Thoracic aorta (tissue), 2 donors: ENCODE results near the gene SUPT6H. TPM values are rescaled to one million over a fixed set of nuclear protein-coding genes. Genes with fewer than 3 reads are reported as not detected.
A peak's percentile ranks its signal among the peaks of the same experiment; 100 is the strongest.

Experiments
- ATAC-seq: fragments of 150-250 bp; one replicate; pipeline ENCODE4 v1.8.0; 2017; ENCODE audit warnings: low read depth; ENCODE audit not compliant: insufficient number of reproducible peaks, low FRiP score
- DNase-seq: peaks from one replicate; pipeline ENCODE4 v3.0.0-alpha.2; 2020; ENCODE audit warnings: low spot score
- H3K27ac ChIP-seq, 2 donors: fragments of 200-600 bp; sonication (generic); 1 replicate in 1 of 2; 2 replicates in 1 of 2; pipeline ENCODE4 v1.5.1; 2016; ENCODE audit warnings: mild to moderate bottlenecking in 2 of 2, moderate library complexity in 2 of 2
- H3K27me3 ChIP-seq: fragments of 200-600 bp; sonication (generic); replicated peaks from 2 replicates; pipeline ENCODE4 v1.6.0; 2016; ENCODE audit warnings: mild to moderate bottlenecking; ENCODE audit not compliant: insufficient read depth
- H3K36me3 ChIP-seq: fragments of 200-600 bp; sonication (generic); one replicate; pipeline ENCODE4 v1.5.1; 2016
- H3K4me1 ChIP-seq, 2 donors: fragments of 200-600 bp; sonication (generic); 1 replicate in 1 of 2; 2 replicates in 1 of 2; pipeline versions ENCODE4 v1.5.1 to v1.6.0; 2016; ENCODE audit warnings: low read depth in 2 of 2, mild to moderate bottlenecking in 1 of 2; ENCODE audit not compliant: control insufficient read depth in 1 of 2
- H3K4me3 ChIP-seq: fragments of 200-600 bp; sonication (generic); 2 replicates; pipeline ENCODE4 v1.5.1; 2016; ENCODE audit warnings: mild to moderate bottlenecking
- H3K9me3 ChIP-seq: fragments of 200-600 bp; sonication (generic); 2 replicates; pipeline ENCODE4 v1.5.1; 2016
- total RNA-seq, 2 donors: library from RNA; depleted of rRNA; stranded (reverse); fragments of >200 nt; gene quantifications; one replicate each; pipeline versions ENCODE4 v1.1.0 to v1.2.3, GENCODE V29; 2016
- TF ChIP-seq, protein P1 (sequence below): fragments of 200-600 bp; sonication (generic); IDR thresholded peaks from one replicate; pipeline ENCODE4 v1.5.1; 2019; ENCODE audit warnings: antibody characterized with exemption

SUPT6H gene
- total RNA-seq = 100 to 1,000 TPM in 1 of 2 donors, 10 to 100 TPM in 1; 45.6 to 133 TPM

DNA sequence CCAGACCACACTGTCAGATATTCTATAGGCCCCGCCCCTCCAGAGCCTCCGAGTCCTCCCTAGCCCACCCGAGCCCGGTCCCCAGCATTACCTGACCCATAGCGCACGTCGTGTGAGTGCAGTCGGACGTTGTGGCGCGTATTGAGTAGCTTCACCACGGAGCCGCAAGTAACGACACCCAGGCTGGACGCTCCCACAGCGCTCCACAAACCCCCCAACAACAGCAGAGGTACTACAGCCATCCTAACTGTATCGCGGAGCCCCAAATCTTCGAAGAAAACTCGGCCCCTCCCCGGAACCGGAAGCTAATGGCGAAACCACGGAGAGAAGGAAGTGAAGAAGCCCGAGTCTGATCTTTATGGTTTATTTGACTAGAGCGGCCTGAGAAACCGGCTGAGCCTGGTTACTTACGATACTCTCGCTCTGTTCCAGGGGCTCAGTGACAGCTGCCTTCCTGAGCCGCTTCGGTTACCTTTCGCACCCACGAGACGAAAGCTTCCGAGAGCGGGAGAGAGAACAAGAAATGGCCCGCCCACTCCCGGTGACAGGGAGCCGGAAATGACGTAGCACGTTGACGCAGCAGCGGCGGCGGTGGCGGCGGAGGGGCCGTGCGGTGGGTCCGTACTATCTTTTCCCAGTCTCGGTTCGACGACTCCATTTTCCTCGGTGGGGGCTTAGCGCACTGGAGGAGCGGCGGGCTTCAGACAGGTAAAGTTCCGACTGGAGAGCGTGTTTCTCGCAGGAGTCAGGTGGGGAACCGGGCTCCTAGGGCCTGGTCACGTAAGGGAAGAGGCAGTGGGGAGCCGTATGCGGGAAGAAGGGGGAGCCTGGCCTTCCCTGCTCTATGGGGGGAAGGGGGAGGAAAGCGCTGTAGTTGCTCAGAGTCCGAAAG lies at the start of gene SUPT6H, which contains the start of gene SDF2:
Gene SUPT6H, plus strand, starts transcription at position 571 of the 892 bp plus-strand sequence. CDS start 11,197 bp downstream, outside the sequence.
Gene SDF2, minus strand, starts transcription at position 272 of the 892 bp plus-strand sequence. Its CDS starts 30 bp downstream, at position 242.
- H3K27ac ChIP-seq = peak within 1 kb of the TSS; percentile 95 to 98
- H3K36me3 ChIP-seq = peaks cover 11% of the 10 kb centered on the region
- peak; percentile 76 for DNase-seq
- H3K9me3 ChIP-seq = no peaks in the 10 kb centered on the region
- peak within 1 kb of the TSS; percentile 81 for H3K4me3 ChIP-seq
- TF ChIP-seq, protein P1, sequence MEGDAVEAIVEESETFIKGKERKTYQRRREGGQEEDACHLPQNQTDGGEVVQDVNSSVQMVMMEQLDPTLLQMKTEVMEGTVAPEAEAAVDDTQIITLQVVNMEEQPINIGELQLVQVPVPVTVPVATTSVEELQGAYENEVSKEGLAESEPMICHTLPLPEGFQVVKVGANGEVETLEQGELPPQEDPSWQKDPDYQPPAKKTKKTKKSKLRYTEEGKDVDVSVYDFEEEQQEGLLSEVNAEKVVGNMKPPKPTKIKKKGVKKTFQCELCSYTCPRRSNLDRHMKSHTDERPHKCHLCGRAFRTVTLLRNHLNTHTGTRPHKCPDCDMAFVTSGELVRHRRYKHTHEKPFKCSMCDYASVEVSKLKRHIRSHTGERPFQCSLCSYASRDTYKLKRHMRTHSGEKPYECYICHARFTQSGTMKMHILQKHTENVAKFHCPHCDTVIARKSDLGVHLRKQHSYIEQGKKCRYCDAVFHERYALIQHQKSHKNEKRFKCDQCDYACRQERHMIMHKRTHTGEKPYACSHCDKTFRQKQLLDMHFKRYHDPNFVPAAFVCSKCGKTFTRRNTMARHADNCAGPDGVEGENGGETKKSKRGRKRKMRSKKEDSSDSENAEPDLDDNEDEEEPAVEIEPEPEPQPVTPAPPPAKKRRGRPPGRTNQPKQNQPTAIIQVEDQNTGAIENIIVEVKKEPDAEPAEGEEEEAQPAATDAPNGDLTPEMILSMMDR = no peak
- ATAC-seq = peak; percentile 87
- peaks cover 17 to 38% of the 10 kb centered on the region in 2 donors for H3K4me1 ChIP-seq
- no peaks in the 10 kb centered on the region for H3K27me3 ChIP-seq

DNA sequence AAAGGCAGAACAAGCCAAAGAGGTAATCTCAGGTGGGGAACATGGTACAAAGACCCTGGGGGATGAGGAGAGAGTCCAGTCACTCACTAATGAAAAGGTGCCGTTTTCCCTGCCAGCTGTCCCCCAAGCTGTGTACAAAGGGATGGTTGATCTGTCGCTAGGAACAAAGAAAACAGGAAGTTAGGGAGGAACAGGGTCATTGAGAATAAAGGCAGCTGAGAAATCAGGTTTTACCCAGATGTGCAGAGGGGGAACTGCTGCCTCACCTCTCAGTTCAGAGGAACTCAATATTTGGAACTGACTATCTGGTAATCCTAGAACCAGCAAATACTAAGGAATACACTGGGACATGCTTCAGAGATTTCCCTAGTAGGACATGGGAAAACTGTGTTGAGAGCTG lies 49.5 kb upstream of the SUPT6H start:
- Histone ChIP-seq H3K4me3 (no peak overlapping the region), H3K36me3 (peaks cover 20% of the 10 kb centered on the region), H3K9me3 (no peaks in the 10 kb centered on the region), H3K27me3 (no peaks in the 10 kb centered on the region), H3K4me1 (no peaks in the 10 kb centered on the region), H3K27ac (no peak overlapping the region)
- TF ChIP-seq, protein P1 = no peak
- ATAC-seq (no peak), DNase-seq (no peak)

DNA sequence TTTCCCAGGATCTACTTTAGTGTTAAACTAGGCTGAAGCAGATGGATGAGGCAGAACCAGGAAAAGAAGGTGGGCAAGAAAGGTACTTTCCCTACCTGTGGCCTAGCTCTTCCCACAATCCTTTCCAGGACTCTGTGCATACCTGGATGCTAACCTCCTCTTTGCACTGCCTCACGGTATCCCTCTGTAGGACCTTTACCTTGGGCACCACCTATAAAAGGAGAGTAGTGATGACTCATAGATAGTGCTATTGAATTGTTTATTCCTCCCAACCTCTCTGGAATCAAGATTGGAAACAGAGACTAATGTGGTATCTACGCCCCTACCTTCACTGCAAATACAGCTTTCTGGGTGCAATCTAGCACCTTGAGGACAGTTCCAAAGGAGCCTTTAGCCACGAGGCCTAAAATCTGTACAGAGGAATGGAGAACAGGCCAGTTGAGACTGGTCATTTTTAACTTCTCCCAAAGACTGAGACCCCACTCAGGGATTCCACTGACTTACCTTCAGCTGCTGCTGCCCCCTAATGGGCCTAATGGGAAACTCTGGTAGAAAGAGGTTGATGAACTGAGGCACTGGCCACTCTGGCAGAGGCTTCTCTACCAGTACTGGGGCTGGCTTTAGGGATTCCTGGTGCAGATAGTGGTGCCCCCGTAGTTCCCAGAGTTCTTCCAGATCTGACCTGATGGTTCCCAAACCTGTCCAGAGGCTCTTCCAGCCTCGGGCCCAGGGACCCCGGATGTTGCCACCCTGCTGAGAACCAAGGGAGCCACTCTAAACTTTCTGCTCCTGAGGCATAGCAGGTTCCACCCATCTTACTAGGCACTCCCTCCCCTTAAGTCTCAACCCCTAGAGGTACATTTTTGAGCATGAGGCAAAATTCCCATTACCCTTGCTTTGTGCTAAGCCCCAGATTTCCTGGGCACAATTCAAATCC lies 48.8 kb upstream of the SUPT6H start:
- no peak for ATAC-seq
- no peak for DNase-seq
- H3K9me3 ChIP-seq = no peaks in the 10 kb centered on the region

DNA sequence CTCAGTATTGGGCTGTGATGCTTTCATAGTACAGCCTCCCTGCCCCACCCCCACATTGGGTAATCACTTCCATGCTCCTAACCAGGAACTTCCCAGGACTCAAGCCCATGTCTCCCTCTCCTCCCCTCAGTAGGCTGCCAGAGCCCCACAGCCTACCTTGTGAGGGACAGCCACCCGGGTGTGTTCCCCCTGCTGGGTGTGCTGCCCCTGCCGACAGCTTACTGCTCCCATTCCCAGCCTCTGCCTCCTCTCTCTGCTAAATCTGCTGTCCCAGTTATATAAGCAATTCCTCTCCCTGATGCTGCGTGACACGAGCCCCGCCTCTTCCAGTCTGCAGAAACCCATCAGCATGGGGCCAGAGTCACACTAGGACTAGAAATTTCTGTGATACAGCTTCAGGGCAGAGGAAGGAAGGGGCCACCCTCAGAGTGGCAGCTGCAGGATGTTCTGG lies 48.0 kb upstream of the SUPT6H start, which contains the start of gene RSKR:
Gene RSKR, minus strand, starts transcription at position 255 of the 451 bp plus-strand sequence. Its CDS starts 24 bp downstream, at position 231.
- H3K4me1 ChIP-seq = no peaks in the 10 kb centered on the region
- no peak within 1 kb of the TSS for H3K4me3 ChIP-seq
- TF ChIP-seq, protein P1 = no peak
- peaks cover 30% of the 10 kb centered on the region for H3K36me3 ChIP-seq
- no peaks in the 10 kb centered on the region for H3K9me3 ChIP-seq
- no peak within 1 kb of the TSS for H3K27ac ChIP-seq
- no peak for DNase-seq
- no peak for ATAC-seq
- no peaks in the 10 kb centered on the region for H3K27me3 ChIP-seq

More for the DNA sequence above, 48.8 kb upstream of the SUPT6H start:
- Histone ChIP-seq H3K4me3 (no peak overlapping the region), H3K36me3 (peaks cover 24% of the 10 kb centered on the region), H3K27me3 (no peaks in the 10 kb centered on the region), H3K4me1 (no peaks in the 10 kb centered on the region), H3K27ac (no peak overlapping the region)
- TF ChIP-seq, protein P1 = peak; percentile 49
